Measurements from ENCODE around the gene GRB7.

Gene GRB7

GRCh38 chr17:39750131-39751015, 12.6 kb downstream of the GRB7 start:
- H3K27ac Mint-ChIP-seq: no peak overlapping the region
- no peak for DNase-seq
- H3K4me3 Mint-ChIP-seq: no peak overlapping the region
- no peaks in the 10 kb centered on the region for H3K27me3 Mint-ChIP-seq
- no peaks in the 10 kb centered on the region for H3K36me3 Mint-ChIP-seq (ENCODE audit: low read depth)
- H3K9me3 Mint-ChIP-seq: no peaks in the 10 kb centered on the region
- H3K4me1 Mint-ChIP-seq (ENCODE audit: low read depth): peaks cover 35% of the 10 kb centered on the region

GRCh38 chr17:39751016-39751543, 13.3 kb downstream of the GRB7 start:
- no peak overlapping the region for H3K4me3 Mint-ChIP-seq
- H3K9me3 Mint-ChIP-seq: no peaks in the 10 kb centered on the region
- H3K27ac Mint-ChIP-seq: peak overlapping the region; percentile 96

GRCh38 chr17:39751637-39752036, 13.9 kb downstream of the GRB7 start:
- Mint-ChIP-seq H3K36me3 (ENCODE audit: low read depth) (peaks cover 3% of the 10 kb centered on the region), H3K27me3 (no peaks in the 10 kb centered on the region), H3K9me3 (no peaks in the 10 kb centered on the region), H3K27ac (peak overlapping the region; percentile 96), H3K4me1 (ENCODE audit: low read depth) (peaks cover 48% of the 10 kb centered on the region), H3K4me3 (no peak overlapping the region)
- no peak for DNase-seq

More at GRCh38 chr17:39751016-39751543, 13.3 kb downstream of the GRB7 start:
- H3K4me1 Mint-ChIP-seq (ENCODE audit: low read depth): peaks cover 42% of the 10 kb centered on the region
- H3K36me3 Mint-ChIP-seq (ENCODE audit: low read depth): peaks cover under 1% of the 10 kb centered on the region
- no peak for DNase-seq
- no peaks in the 10 kb centered on the region for H3K27me3 Mint-ChIP-seq

- H3K27me3 Mint-ChIP-seq: no peaks in the 10 kb centered on the region
- H3K27ac Mint-ChIP-seq: peak overlapping the region; percentile 96
- H3K9me3 Mint-ChIP-seq: no peaks in the 10 kb centered on the region
- no peak for DNase-seq
- peaks cover 3% of the 10 kb centered on the region for H3K36me3 Mint-ChIP-seq (ENCODE audit: low read depth)
- peaks cover 55% of the 10 kb centered on the region for H3K4me1 Mint-ChIP-seq (ENCODE audit: low read depth)
- H3K4me3 Mint-ChIP-seq: peak overlapping the region; percentile 77
These were observed 14.6 kb downstream of the GRB7 start for GRCh38 chr17:39752241-39752881.

GRCh38 chr17:39753514-39754160, 15.9 kb downstream of the GRB7 start:
- peaks cover 68% of the 10 kb centered on the region for H3K4me1 Mint-ChIP-seq (ENCODE audit: low read depth)
- H3K36me3 Mint-ChIP-seq (ENCODE audit: low read depth): peaks cover 7% of the 10 kb centered on the region
- H3K4me3 Mint-ChIP-seq: peak overlapping the region; percentile 77
- H3K9me3 Mint-ChIP-seq: no peaks in the 10 kb centered on the region
- H3K27ac Mint-ChIP-seq: peak overlapping the region; percentile 96
- DNase-seq: no peak
- H3K27me3 Mint-ChIP-seq: no peaks in the 10 kb centered on the region

GRCh38 chr17:39754161-39754957, 16.6 kb downstream of the GRB7 start:
- peak; percentile 98 for DNase-seq
- Mint-ChIP-seq H3K27me3 (no peaks in the 10 kb centered on the region), H3K9me3 (no peaks in the 10 kb centered on the region), H3K27ac (peak overlapping the region; percentile 97), H3K4me3 (peak overlapping the region; percentile 77), H3K4me1 (ENCODE audit: low read depth) (peaks cover 71% of the 10 kb centered on the region), H3K36me3 (ENCODE audit: low read depth) (peaks cover 15% of the 10 kb centered on the region)

- DNase-seq: no peak
- H3K36me3 Mint-ChIP-seq (ENCODE audit: low read depth): peaks cover 21% of the 10 kb centered on the region
- peak overlapping the region; percentile 57 for H3K4me3 Mint-ChIP-seq
- H3K27me3 Mint-ChIP-seq: no peaks in the 10 kb centered on the region
- peak overlapping the region; percentile 97 for H3K27ac Mint-ChIP-seq
- peaks cover 77% of the 10 kb centered on the region for H3K4me1 Mint-ChIP-seq (ENCODE audit: low read depth)
- H3K9me3 Mint-ChIP-seq: no peaks in the 10 kb centered on the region
These were observed 17.3 kb downstream of the GRB7 start for GRCh38 chr17:39754958-39755553.

- H3K27ac Mint-ChIP-seq: peak overlapping the region; percentile 97
- peak overlapping the region; percentile 57 for H3K4me3 Mint-ChIP-seq
- H3K9me3 Mint-ChIP-seq: no peaks in the 10 kb centered on the region
- DNase-seq: peak; percentile 77
- H3K36me3 Mint-ChIP-seq (ENCODE audit: low read depth): peaks cover 24% of the 10 kb centered on the region
- no peaks in the 10 kb centered on the region for H3K27me3 Mint-ChIP-seq
- peaks cover 81% of the 10 kb centered on the region for H3K4me1 Mint-ChIP-seq (ENCODE audit: low read depth)
These were observed 18.0 kb downstream of the GRB7 start for GRCh38 chr17:39755554-39756379.

- DNase-seq: no peak
- H3K4me3 Mint-ChIP-seq: peak overlapping the region; percentile 57
- no peaks in the 10 kb centered on the region for H3K27me3 Mint-ChIP-seq
- no peaks in the 10 kb centered on the region for H3K9me3 Mint-ChIP-seq
- H3K27ac Mint-ChIP-seq: peak overlapping the region; percentile 97
- peaks cover 30% of the 10 kb centered on the region for H3K36me3 Mint-ChIP-seq (ENCODE audit: low read depth)
- peaks cover 81% of the 10 kb centered on the region for H3K4me1 Mint-ChIP-seq (ENCODE audit: low read depth)
These were observed 18.8 kb downstream of the GRB7 start for GRCh38 chr17:39756380-39757079.

GRCh38 chr17:39757176-39757662, 19.5 kb downstream of the GRB7 start:
- Mint-ChIP-seq H3K4me3 (peak overlapping the region; percentile 23), H3K27ac (peak overlapping the region; percentile 97), H3K9me3 (no peaks in the 10 kb centered on the region), H3K36me3 (ENCODE audit: low read depth) (peaks cover 37% of the 10 kb centered on the region), H3K4me1 (ENCODE audit: low read depth) (peaks cover 81% of the 10 kb centered on the region), H3K27me3 (no peaks in the 10 kb centered on the region)
- peak; percentile 30 for DNase-seq

- Mint-ChIP-seq H3K9me3 (no peaks in the 10 kb centered on the region), H3K27ac (peak overlapping the region; percentile 97), H3K4me1 (ENCODE audit: low read depth) (peaks cover 83% of the 10 kb centered on the region), H3K36me3 (ENCODE audit: low read depth) (peaks cover 47% of the 10 kb centered on the region), H3K27me3 (no peaks in the 10 kb centered on the region), H3K4me3 (peak overlapping the region; percentile 56)
- peak; percentile 71 for DNase-seq
These were observed 20.5 kb downstream of the GRB7 start for GRCh38 chr17:39757931-39758873.
